HG02970 (cell line): ENCODE results near the gene KMO.

Experiments used
- ATAC-seq: cut with Tn5 transposase; IDR thresholded peaks from one replicate; pipeline ENCODE4 v1.9.1; 2021; ENCODE audit warnings: mild to moderate bottlenecking, moderate library complexity, moderate number of reproducible peaks; ENCODE audit not compliant: unreplicated experiment, low FRiP score

Gene KMO

DNA sequence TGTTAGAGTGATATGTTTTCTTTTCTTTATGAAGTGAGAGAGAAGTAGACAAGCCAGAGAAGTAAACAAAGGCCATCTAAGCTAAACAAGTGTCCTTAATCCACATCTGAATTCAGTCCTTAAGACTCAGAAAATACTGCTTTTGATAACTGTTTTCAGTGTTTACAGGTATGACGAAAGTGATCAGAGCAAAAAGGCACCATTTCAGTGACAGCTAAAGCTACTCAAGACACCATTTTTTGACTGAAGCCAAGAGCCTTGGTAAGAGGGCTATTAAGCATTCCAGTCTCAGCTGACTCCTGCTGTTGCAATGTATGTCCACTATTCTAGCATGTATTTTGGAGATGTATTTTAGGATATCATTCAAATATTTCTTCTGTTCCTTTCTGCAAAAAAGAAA lies 4.1 kb downstream of the KMO start:
- no peak for ATAC-seq

DNA sequence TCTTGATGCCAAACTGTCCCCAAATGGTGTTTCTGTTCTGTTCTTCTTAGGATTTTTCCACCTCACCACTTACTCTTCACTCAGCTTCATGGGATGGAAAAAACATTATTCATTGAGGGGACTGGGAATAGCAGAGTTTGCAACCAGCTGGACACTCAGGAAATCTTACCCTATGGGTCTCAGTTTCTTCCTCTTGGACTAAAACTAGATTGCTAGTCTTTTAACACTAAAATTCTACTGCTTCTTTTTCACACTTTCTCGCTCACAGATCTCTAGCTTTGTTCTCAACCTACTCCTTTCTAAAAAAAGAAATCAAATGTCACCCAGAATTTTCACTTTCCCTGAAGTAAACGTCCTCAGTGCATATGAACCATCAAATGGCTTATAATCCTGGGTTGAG lies 4.8 kb downstream of the KMO start:
- ATAC-seq: no peak

DNA sequence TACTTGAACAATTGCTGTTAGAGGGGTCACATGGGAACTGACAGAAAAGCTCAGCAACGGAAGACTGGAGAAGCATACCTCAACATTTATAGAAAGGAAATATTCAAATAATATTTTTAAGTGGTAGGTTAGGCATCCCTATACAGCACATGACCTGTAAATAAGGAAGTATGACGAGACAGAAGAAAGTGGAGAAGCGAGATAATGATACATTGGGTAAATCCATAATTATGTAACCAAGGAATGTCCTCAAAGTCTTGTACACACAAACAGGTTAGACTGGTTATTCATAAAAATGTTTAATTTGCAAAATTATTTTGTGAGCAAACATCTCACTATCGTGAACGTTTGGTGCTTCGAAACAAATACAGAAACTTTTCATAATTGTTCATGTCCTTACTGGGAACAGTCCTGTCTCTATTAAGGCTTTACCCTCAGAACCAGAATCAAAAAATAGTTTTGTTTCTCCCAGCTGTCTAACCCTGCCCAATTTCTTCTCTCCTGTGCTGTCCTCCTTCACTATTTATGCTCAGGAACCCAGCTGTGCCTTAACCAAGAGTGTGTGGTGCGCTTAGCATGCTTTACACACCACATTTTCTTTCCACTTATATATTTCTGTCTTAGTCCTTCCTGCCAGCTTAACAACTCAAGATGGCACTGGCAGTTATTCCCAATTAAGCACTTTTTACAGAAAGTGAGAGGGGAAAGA lies 10.2 kb downstream of the KMO start:
- no peak for ATAC-seq

DNA sequence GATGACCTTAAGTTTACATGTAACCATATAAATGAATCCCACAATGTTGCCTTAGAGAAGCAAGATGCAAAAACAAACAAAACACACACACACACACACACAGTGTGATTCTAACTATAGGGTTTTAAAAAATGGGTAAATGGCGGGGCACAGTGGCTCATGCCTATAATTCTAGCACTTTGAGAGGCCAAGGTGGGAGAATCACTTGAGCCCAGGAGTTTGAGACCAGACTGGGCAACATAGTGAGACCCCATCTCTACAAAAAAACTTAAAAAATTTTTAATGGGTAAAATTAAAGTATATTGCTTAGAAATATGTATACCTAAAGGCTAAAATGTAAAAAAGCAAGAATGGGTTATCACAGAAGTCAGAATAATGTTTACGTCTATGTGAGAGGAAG lies 15.8 kb downstream of the KMO start:
- ATAC-seq: no peak

DNA sequence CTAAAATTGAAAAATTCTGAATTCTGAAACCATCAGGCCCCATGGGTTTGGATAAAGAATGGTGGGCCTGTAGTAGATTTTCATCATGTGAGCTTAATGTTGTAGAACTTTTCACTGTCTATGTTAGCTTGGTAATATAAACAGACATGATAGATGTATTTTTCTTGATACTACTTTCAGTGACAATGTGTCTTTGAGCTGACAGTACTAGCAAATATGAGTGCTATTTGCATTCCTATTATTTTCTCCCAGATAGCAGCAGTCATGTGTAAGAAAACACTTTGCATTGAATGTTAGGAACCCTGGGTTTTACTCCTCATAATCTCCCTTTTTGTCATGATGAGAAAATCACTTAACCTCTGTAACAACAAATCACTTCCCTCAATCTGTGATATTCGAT lies 18.1 kb downstream of the KMO start:
- ATAC-seq: no peak

DNA sequence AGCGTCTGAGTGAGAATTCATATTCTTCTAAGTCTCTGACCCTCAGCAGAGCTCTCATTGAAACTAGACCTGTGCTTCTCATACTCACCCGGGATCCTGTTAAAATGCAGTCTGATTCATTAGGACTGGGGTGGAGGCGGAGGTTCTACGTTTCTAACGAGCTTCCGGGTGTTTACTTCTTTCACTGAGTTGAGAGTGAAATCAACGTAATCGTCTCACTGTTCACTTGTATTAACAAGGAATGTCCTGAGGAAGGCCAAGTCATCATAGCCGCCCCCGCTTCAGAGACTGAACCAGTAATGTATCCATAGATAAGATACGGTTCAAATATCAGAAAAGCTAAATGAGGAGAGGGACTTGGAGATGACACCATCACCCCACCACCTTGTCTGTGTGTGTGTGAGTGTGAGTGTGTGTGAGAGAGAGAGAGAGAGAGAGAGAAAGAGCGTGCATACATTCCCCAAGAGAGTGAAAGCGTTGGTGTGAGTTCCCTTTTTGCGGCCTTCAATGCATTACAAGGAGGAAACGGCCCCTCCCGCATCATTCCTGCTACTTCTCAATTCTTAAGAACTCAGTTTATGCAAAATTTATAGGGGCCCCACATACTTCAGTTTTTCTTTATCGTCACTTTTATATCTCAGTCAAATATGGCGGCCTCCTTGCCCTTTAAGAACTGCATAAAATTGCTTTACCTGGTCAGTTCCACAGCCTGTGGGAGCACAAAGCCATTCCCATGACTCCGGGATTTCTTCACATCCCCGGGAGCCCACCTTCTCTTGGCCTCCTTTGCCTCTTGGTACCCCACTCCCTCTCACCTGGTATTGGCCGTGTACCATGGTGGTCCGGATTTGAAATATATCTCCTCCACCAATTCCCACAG lies 19.8 kb downstream of the KMO start:
- peak; percentile 62 for ATAC-seq

DNA sequence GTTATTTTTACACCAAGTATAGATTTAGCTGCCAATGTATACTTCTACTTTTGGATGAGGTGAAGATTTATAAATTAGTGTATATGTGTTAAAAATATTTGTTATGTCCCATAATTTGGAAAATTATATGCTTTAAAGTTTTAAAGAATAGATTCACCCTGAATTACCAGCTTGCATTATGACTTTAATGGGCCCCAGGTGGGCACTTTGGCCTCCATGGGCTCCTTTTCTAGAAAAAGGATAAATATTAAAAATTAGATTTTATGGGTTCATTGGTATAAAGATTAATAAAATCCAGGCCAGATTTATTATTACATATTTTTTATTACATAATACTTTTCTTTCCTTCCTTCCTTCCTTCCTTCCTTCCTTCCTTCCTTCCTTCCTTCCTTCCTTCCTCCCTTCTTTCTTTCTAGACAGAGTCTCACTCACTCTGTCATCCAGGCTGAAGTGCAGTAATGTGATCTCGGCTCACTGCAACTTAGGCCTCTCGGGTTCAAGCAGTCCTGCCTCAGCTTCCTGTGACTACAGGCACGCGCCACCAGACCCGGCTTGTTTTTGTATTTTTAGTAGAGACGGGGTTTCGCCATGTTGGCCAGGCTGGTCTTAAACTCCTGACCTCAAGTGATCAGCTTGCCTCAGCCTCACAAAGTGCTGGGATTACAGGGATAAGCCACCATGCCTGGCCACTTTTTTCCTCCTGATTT lies 21.9 kb downstream of the KMO start:
- no peak for ATAC-seq

DNA sequence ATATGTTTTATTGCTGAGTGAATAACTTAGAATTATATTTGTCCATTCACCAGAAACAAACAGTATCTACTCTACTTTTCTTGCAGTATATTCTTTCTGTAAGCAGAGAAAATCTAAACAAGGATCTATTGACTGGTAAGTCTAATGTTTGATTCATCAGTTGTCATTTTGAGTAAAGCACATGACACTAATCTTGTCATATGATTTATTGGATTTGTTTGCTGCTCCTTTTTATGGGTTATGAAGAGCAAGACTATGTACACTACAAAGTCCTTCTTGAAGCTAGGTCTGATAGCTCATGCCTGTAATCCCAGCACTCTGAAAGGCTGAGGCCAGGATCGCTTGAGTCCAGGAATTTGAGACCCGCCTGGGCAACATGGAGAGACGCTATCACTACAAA lies 23.3 kb downstream of the KMO start:
- no peak for ATAC-seq

DNA sequence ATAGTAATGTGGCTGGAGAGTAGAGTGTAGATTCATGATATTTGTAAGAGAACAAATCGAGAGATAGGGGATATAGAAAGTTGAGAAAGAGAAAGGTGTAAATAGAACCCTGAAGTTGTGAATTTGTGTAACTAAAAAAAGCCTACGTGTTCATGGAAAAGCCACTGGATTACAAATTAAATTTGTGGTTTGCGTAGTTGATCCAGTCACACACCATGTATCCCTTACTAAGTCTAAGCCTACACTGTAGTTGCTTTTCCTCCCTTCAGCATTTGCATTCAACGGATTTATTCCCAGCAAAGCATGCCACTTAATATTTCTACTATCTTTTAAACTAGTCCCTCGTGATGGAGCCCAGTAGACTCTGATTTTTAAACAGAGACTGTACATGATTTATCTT lies 24.9 kb downstream of the KMO start:
- ATAC-seq: no peak

DNA sequence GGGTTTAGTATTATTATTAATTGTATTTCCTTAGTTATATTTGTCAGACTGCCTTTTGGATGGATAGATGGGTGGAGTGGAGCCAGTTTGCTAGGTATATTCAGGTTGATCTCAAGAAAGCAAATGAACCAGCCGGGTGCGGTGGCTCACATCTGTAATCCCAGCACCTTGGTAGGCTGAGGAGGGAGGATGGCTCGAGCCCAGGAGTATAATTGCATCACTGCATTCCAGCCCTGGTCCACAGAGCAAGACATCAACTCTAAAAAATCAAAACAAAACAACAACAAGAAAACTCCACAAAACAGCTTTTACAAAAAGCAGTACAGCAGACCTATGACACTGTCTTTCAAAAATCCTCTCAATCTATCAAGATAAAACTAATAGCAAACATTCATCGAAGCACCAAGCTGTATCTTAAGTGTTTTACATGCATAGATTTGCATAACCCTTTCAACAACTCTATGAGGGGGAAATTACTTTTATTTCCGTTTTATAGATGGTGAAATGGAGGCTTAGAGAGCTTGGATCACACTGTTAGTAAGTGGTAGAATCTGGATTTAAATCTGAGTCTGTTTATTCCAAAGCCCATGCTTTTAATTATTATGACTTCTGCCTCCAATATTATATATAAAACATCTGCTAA lies 25.5 kb downstream of the KMO start:
- no peak for ATAC-seq

DNA sequence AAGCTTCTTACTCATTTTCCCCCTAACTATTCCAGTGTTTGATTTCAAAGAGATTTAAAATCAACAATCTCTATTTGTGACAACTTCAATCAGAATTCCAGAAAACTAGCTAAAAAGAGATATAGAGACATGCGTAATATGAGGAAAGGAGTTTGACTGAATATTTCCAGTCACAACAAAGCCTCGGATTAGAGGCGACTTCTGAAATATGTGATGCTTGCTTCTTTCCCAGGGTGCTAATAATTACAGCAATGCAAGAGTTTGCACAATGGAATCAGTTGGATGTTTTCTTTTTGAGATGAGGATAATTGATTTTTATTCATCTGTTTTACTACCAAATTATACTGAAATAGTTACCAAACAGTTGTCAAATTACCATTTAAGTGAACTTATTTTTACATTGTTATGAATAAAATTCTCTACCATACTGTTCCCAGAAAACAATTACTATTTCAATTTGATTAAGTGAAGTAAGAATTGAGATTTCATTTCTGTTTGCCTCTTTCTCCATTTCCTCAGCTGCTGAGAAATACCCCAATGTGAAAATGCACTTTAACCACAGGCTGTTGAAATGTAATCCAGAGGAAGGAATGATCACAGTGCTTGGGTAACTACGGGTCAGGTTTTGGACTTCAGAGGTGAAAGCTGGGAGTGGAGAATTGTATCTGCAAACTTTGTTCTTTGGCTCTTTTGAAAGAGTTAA lies 28.1 kb downstream of the KMO start:
- ATAC-seq: no peak

DNA sequence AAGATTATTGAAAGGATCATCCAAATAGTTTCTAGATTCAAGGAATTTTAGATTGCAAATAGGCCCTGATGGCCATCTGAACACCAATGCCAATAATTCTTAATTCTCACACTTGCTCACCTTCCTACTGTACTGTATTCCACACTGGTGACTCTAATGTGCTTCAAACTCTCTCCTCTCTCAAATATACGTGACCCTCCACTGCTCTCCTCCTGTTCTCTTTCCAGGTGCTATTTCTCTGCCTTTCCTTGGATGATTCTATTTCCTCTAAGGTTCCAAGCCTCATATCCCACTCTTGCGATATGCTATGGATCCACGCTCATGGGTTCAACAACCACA lies 28.6 kb downstream of the KMO start:
- no peak for ATAC-seq

DNA sequence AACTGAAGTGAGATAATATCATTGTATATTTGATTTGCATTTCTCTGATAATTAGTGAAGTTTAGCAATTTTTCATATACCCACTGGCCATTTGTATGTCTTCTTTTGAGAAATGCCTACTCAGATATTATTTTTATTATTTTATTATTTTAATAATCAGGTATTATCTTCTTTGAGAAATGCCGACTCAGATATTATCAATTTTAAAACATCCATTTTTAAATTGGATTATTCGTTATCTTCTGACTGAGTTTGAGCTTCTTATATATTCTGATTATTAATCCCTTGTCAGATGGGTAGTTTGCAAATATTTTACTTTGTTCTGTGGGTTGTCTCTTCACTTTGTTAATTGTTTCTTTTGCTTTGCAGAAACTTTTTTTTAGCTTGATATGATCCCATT lies 37.7 kb downstream of the KMO start:
- ATAC-seq: no peak

DNA sequence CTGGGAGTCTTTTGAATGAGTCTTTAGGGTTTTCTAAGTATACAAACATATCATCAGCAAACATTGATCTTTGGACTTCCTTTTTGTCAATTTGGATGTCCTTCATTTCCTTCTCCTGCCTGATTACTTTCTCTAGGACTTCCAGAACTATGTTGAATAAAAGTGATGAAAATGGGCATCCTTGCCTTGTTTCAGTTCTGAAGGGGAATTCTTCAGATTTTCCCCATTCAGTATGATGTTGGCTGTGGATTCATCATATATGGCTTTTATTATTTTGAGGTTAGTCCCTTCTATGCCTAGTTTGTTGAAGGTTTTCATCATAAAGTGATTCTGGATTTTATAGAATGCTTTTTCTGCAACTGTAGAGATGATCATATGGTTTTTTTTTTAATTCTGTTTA lies 42.0 kb downstream of the KMO start:
- ATAC-seq: no peak

DNA sequence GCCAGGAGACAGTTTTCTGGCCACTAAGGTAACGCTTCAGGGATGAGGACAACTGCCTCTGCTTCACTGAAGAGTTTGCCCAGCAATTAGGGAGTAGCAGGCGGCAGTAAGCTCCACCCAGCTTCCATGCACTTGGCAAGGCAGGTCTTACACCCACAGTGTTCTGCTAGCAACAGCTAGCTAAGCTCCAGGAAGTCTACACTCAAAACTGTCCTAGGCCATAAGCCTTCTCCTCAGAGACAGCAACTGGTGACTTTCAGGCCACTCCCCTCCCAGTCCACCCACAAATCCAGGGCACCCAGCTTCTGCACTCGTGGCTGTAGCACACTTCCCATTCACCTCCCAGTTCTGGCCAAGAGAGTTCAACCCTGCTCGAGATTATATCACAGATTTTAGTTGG lies 47.3 kb downstream of the KMO start:
- no peak for ATAC-seq

DNA sequence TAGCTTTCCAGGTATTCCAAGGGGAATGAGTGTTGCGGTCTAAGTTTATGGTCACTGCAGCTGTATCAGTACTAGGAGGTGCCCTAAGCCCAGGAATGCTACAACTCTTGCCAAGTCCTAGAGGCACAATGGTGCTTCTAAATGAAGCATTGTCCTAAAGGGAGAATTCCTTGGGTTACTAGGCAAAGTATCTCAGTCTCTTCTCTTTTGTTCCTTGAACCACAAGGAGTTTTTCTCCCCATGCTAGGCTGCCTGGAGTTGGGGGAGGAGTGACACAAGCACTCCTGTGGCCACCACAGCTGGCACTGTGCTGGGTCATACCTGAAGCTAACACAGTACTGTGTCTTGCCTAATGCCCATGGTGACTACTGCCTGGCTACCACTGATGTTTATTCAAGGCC lies 50.7 kb downstream of the KMO start:
- no peak for ATAC-seq

DNA sequence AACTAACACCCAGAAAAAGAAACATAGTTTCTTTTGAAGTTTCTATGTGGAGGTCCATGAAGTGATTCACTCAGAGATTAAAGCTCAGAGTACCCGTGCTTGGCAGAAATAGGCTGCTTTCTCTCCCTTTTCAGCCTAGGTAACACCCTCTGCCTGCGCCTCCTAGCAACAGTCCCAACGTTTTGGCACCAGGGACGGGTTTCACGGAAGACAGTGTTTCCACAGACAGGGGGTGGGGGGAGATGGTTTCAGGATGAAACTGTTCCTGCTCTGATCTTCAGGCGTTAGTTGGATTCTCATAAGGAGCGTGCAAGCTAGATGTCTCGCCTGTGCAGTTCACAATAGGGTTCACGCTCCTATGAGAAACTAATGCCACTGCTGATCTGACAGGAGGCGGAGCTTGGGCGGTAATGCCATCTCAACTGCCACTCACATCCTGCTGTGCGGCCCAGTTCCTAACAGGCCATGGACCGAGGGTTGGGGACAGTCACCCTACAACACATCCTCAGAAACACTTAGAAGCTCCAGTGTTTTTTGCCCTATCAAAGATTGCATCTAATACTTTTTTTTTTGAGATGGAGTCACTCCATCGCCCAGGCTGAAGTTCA lies 54.8 kb downstream of the KMO start:
- ATAC-seq: no peak

DNA sequence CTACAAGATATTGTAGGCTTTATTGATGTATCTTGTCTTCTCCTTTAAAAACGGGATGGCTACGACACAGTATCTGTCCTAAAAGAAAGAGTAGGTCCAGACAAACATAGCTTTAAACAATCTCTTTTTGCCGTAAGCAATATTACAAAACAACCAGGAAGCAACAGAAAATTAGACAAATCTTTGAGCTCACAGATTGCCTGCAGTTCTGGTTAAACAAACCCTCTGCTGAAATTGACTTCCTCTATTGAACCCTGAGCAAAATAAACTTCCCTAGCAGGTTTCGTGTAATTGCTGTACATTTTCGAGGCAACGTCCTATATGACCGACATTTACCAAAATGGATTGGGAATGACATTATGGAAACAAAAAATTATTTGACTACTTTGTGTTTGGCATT lies 57.3 kb downstream of the KMO start:
- no peak for ATAC-seq

DNA sequence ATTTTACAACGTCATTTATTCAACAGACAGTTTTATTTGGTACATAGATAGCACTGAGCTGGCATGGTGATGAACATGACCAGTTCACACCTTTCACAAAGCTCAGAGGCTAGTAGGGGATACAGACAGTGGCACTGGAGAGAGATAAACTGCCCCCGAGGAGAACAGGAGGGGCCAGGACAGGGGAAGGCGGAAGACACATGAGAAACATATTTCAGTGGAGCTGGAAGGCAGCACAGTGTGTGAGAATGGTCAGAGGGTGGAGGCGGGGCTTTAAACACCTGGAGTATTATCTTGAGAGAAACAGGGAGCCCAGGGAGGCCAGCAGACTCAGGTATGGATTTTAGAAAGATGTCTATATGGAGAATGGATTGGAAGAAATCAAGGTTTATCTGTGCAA lies 58.5 kb downstream of the KMO start:
- no peak for ATAC-seq

DNA sequence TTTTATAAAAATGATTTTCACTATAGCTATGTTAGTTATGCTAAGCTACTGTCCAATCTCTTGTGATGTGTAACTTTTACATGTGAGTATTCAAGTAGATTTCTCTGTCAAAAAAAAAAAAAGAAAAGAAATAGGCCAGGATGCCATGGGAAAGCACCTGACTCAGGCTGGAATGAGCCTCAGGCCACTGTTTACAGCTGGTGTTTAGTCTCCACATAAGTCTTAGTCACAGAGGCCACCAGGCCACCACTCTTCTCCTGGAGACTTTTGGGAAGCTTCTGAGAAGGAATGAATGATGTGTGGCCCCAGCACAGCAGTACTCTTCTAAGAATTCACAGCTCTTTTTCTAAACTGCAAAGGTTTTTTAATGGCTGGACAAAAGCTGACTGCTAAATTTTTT lies 59.1 kb downstream of the KMO start:
- ATAC-seq: no peak
